DND-41 (cell line): ENCODE measurements around the gene PDLIM7.

Experiments
- ATAC-seq: fragments of 200-7000 bp; cut with Tn5 transposase; 3 replicates; pipeline ENCODE4 v1.9.1; 2021; ENCODE audit warnings: low read depth; ENCODE audit not compliant: insufficient read depth
- DNase-seq: peaks from one replicate; pipeline ENCODE4 v3.0.0-alpha.2; 2020
- H2AFZ ChIP-seq: 2 replicates; pipeline ENCODE4 v1.6.0; 2012; ENCODE audit warnings: low read depth, low read length
- H3K27ac ChIP-seq: 2 replicates; pipeline ENCODE4 v1.5.1; 2012; ENCODE audit warnings: low read length, inconsistent platforms
- H3K27me3 ChIP-seq: fragments of 200-600 bp; sonication (generic); 2 replicates; pipeline ENCODE4 v1.6.0; 2012; ENCODE audit warnings: low read length, mild to moderate bottlenecking, inconsistent platforms; ENCODE audit not compliant: insufficient read depth, poor library complexity
- H3K36me3 ChIP-seq: 2 replicates; pipeline ENCODE4 v1.5.1; 2012; ENCODE audit warnings: low read length, inconsistent platforms; ENCODE audit not compliant: insufficient read depth
- H3K4me1 ChIP-seq: 2 replicates; pipeline ENCODE4 v1.5.1; 2012; ENCODE audit warnings: mild to moderate bottlenecking, low read length; ENCODE audit not compliant: insufficient read depth
- H3K4me2 ChIP-seq: 2 replicates; pipeline ENCODE4 v1.6.0; 2012; ENCODE audit warnings: mild to moderate bottlenecking, moderate library complexity, low read length, inconsistent platforms; ENCODE audit not compliant: insufficient read depth
- H3K4me3 ChIP-seq, 2 experiments: fragments of 200-600 bp in 1 of 2; shearing (Covaris generic) in 1 of 2; 2 replicates each; pipeline ENCODE4 v1.5.1; 2012 to 2016; ENCODE audit warnings: inconsistent platforms in 2 of 2, low read length in 2 of 2, mild to moderate bottlenecking in 2 of 2, low read depth in 1 of 2, moderate library complexity in 1 of 2
- H3K79me2 ChIP-seq: 2 replicates; pipeline ENCODE4 v1.6.0; 2012; ENCODE audit warnings: low read length, inconsistent platforms; ENCODE audit not compliant: insufficient read depth
- H3K9ac ChIP-seq: 2 replicates; pipeline ENCODE4 v1.6.0; 2012; ENCODE audit warnings: low read depth, mild to moderate bottlenecking, inconsistent platforms, low read length, moderate library complexity
- H3K9me3 ChIP-seq: 2 replicates; pipeline ENCODE4 v1.5.1; 2012; ENCODE audit warnings: low read length, moderate library complexity, mild to moderate bottlenecking, inconsistent platforms; ENCODE audit not compliant: insufficient read depth, severe bottlenecking
- H4K20me1 ChIP-seq: 2 replicates; pipeline ENCODE4 v1.6.0; 2012; ENCODE audit warnings: low read length; ENCODE audit not compliant: insufficient read depth
- EZH2 ChIP-seq: IDR thresholded peaks from 3 replicates; pipeline ENCODE4 v1.6.1; 2012; ENCODE audit warnings: borderline replicate concordance, low read depth, mild to moderate bottlenecking, moderate library complexity, low read length, inconsistent platforms; ENCODE audit not compliant: severe bottlenecking
- TF ChIP-seq, protein P1 (sequence below): IDR thresholded peaks from 2 replicates; pipeline ENCODE4 v1.5.1; 2012; ENCODE audit warnings: borderline replicate concordance, low read length, moderate library complexity, mild to moderate bottlenecking; ENCODE audit not compliant: poor library complexity, severe bottlenecking; ENCODE audit errors: extremely low read depth

Gene PDLIM7

DNA sequence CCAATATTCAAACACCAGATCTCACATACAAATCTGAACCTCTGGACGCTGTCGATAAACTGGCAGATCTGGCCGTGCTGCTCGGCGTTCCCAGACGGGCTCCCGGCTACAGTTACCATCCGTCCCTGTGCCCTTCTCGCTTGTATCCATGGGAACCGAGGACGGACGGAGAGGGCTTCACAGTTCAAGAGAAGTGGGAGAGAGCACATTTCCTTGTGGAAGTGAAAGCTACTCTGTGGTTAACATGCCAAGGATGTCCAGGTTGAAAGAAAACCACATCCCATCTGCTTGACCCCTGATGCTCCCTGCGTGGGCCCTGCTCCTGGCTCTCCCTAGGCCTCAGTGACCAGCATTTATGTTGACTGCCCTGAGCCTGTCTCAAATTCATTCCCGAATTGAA, 17.6 kb downstream of the PDLIM7 start:
- no peak overlapping the region for H3K4me2 ChIP-seq
- H3K9me3 ChIP-seq: no peaks in the 10 kb centered on the region
- H3K4me1 ChIP-seq: no peaks in the 10 kb centered on the region
- H2AFZ ChIP-seq: no peak overlapping the region
- H3K79me2 ChIP-seq: no peaks in the 10 kb centered on the region
- 0 out of 2 replicates have a peak, but pooled peaks cover 2% of the 10 kb centered on the region for H4K20me1 ChIP-seq
- H3K27me3 ChIP-seq: no peaks in the 10 kb centered on the region
- H3K27ac ChIP-seq: no peak overlapping the region
- no peak for TF ChIP-seq EZH2
- TF ChIP-seq, protein P1, sequence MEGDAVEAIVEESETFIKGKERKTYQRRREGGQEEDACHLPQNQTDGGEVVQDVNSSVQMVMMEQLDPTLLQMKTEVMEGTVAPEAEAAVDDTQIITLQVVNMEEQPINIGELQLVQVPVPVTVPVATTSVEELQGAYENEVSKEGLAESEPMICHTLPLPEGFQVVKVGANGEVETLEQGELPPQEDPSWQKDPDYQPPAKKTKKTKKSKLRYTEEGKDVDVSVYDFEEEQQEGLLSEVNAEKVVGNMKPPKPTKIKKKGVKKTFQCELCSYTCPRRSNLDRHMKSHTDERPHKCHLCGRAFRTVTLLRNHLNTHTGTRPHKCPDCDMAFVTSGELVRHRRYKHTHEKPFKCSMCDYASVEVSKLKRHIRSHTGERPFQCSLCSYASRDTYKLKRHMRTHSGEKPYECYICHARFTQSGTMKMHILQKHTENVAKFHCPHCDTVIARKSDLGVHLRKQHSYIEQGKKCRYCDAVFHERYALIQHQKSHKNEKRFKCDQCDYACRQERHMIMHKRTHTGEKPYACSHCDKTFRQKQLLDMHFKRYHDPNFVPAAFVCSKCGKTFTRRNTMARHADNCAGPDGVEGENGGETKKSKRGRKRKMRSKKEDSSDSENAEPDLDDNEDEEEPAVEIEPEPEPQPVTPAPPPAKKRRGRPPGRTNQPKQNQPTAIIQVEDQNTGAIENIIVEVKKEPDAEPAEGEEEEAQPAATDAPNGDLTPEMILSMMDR: no peak
- no peaks in the 10 kb centered on the region for H3K36me3 ChIP-seq
- DNase-seq (no peak), ATAC-seq (no peak)
- H3K4me3 ChIP-seq: no peak overlapping the region
- no peak overlapping the region for H3K9ac ChIP-seq

DNA sequence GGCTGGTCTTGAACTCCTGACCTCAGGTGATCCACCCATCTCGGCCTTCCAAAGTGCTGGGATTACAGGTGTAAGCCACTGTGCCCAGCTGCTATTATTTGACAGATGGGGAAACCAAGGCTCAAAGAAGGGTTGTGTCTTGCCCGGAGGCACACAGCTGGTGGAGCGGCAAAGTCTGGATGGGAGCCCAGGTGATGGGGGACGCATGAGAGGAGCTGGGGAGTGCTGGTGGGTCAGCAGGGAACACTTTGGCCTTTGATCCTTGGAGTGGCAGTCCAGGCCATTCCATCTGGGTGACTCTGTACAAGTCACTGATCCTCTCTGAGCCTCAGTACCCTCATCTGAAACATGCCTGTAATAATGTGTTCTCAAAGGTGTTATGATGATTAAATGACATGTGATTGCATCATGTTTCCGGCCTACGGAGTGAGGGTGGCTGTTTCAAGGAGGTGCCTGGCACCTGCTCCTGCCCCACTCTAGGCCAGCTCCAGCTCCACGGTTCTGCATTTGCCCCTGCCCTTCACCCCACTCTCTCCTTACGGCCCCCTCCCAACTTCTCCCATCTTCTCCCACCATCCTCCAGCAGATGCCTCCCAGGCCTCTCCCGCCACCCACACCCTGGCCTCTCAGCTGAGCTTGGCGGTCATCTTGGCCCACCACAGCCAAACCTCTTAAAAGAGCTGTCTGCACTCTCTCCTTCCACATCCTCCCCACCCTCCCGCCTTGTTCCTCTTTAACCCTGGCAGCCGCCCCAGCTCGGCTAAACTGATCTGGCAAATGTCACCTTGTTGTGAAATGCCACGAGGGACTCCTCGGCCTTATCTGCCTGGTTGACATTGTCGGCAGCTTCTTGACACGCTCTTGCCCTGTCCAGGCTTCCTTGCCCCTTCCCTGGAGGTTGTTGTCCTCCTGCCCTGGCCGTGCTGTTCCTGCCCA, 18.4 kb downstream of the PDLIM7 start:
- H3K27ac ChIP-seq: no peak overlapping the region
- no peak overlapping the region for H2AFZ ChIP-seq

DNA sequence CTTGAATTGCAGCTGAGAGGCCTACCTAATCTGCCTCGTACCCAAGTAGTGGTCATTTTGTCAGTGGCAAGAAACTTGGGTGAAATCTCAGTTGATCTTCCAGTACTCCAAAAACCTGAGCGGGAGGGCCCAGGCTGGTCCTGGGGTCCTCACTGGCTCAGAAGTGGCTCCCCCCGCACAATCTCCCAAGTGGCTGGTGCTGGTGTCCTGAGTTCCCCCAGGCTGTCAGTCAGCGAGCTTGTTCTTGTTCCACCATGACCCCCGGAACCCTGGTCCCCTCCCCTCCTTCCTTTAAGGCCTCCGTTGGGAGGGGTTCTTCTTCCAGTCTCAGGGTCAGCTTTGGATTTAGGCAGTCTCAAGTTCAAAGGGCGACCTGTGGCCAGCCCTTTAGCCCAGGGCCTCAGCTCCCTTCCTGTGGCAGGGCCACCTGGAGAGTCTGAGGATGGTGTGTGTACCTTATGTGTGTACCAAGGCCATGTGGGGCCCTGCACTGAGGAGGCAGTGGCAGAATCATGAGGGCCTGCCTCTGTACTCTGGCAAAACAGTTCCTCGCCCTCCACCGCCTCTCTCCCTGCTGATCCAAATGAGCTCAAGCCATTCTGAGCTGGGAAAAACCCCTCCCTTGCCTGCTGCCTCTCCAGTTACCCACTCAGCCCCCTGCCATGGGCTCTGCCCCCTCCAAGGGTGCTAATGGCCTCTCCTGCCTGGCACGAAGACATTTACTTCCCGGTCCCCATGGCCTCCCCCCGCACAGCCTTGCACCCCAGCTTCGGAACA, 19.5 kb downstream of the PDLIM7 start:
- Histone ChIP-seq H3K36me3 (no peaks in the 10 kb centered on the region), H2AFZ (no peak overlapping the region), H3K9me3 (no peaks in the 10 kb centered on the region), H3K4me1 (peaks cover 4% of the 10 kb centered on the region; the same call in 1 of the 2 replicates), H3K9ac (no peak overlapping the region), H3K79me2 (no peaks in the 10 kb centered on the region), H3K27ac (no peak overlapping the region), H3K27me3 (peaks cover 5% of the 10 kb centered on the region), H3K4me3 (no peak overlapping the region), H4K20me1 (peaks cover 10% of the 10 kb centered on the region; the same call in 1 of the 2 replicates), H3K4me2 (no peak overlapping the region)
- TF ChIP-seq, protein P1: no peak
- TF ChIP-seq EZH2: no peak
- ATAC-seq: no peak
- DNase-seq: no peak

More for the DNA sequence above, 18.4 kb downstream of the PDLIM7 start:
- H4K20me1 ChIP-seq: peaks cover 10% of the 10 kb centered on the region; the same call in 1 of the 2 replicates
- no peaks in the 10 kb centered on the region for H3K36me3 ChIP-seq
- ATAC-seq (peak; percentile 54), DNase-seq (no peak)
- no peaks in the 10 kb centered on the region for H3K9me3 ChIP-seq
- TF ChIP-seq, protein P1: no peak
- TF ChIP-seq EZH2: no peak
- H3K4me3 ChIP-seq: no peak overlapping the region
- H3K27me3 ChIP-seq: peaks cover 4% of the 10 kb centered on the region
- no peak overlapping the region for H3K4me2 ChIP-seq
- no peaks in the 10 kb centered on the region for H3K79me2 ChIP-seq
- peaks cover 2% of the 10 kb centered on the region; the same call in 1 of the 2 replicates for H3K4me1 ChIP-seq
- H3K9ac ChIP-seq: no peak overlapping the region
